GM12878 (cell line): ENCODE measurements around the gene P2RX1. TPM values are rescaled to one million over a fixed set of nuclear protein-coding genes. Genes with fewer than 3 reads are reported as not detected.

ENCODE experiments used
- ATAC-seq: fragments of 200-7000 bp; cut with Tn5 transposase; 3 replicates; pipeline ENCODE4 v1.9.1; 2020; ENCODE audit warnings: mild to moderate bottlenecking, moderate library complexity
- BruUV-seq: library from RNA; stranded (reverse); fragments of 400-500 nt; replicated peaks from 2 replicates; lab custom pipeline; 2021; lab: Mats Ljungman, UMichigan
- CTCF ChIA-PET: fragments of 300-600 bp; sonication (Branson Sonifier 250); formaldehyde crosslinking; extraction: SDS; loops from one replicate; lab custom pipeline; 2021; ENCODE audit warnings: inconsistent platforms; lab: Yijun Ruan, JAX
- POLR2A ChIA-PET: fragments of 350-600 bp; formaldehyde crosslinking; extraction: SDS; loops from one replicate; lab custom pipeline; 2021; ENCODE audit warnings: inconsistent platforms; lab: Charles Lee
- RAD21 ChIA-PET: fragments of 300-600 bp; sonication (Branson Sonifier 250); formaldehyde crosslinking; loops from one replicate; lab custom pipeline; 2023; ENCODE audit warnings: antibody characterized with exemption; ENCODE audit not compliant: unreplicated experiment; lab: Charles Lee
- SMC1A ChIA-PET: fragments of 300-600 bp; sonication (Branson Sonifier 250); formaldehyde crosslinking; loops from one replicate; lab custom pipeline; 2023; ENCODE audit not compliant: unreplicated experiment, uncharacterized antibody; lab: Charles Lee
- DNase-seq: peaks from one replicate; pipeline ENCODE4 v3.0.0-alpha.2; 2011; ENCODE audit warnings: low read depth, low spot score
- FAIRE-seq: peaks from 3 replicates; lab custom pipeline; 2011; peaks lifted over from hg19 to GRCh38; lab: Jason Lieb, UNC
- H2AFZ ChIP-seq: 2 replicates; pipeline ENCODE4 v1.6.0; 2011; ENCODE audit warnings: low read depth, low read length, control low read depth; ENCODE audit not compliant: control insufficient read depth
- H3K27ac ChIP-seq: 2 replicates; pipeline ENCODE4 v1.5.1; 2011; ENCODE audit warnings: control low read depth; ENCODE audit not compliant: control insufficient read depth, insufficient read depth
- H3K27me3 ChIP-seq, 2 experiments: replicated peaks in 1 of 2; 2 replicates each; pipeline versions ENCODE4 v1.6.0 to v1.6.1; 2011; ENCODE audit warnings: low read length in 1 of 2; ENCODE audit not compliant: control insufficient read depth in 2 of 2, insufficient read depth in 2 of 2
- H3K36me3 ChIP-seq, 2 experiments: 2 replicates each; pipeline ENCODE4 v1.5.1; 2011; ENCODE audit warnings: low read length in 1 of 2; ENCODE audit not compliant: control insufficient read depth in 2 of 2, insufficient read depth in 2 of 2
- H3K4me1 ChIP-seq: 2 replicates; pipeline ENCODE4 v1.6.1; 2011; ENCODE audit warnings: mild to moderate bottlenecking, low read length, moderate library complexity, mixed read lengths; ENCODE audit not compliant: control insufficient read depth, insufficient read depth
- H3K4me2 ChIP-seq: 2 replicates; pipeline ENCODE4 v1.6.0; 2011; ENCODE audit warnings: control low read depth; ENCODE audit not compliant: control insufficient read depth, insufficient read depth
- H3K4me3 ChIP-seq: fragments of 200-600 bp; sonication (generic); 2 replicates; pipeline ENCODE4 v1.5.1; 2016
- H3K79me2 ChIP-seq: 2 replicates; pipeline ENCODE4 v1.6.0; 2011; ENCODE audit warnings: low read length; ENCODE audit not compliant: control insufficient read depth, insufficient read depth
- H3K9ac ChIP-seq: 2 replicates; pipeline ENCODE4 v1.8.0; 2011; ENCODE audit warnings: low read length, control low read depth, mixed read lengths; ENCODE audit not compliant: control insufficient read depth, insufficient read depth
- H3K9me3 ChIP-seq: replicated peaks from 3 replicates; pipeline ENCODE4 v1.5.1; 2011; ENCODE audit warnings: mild to moderate bottlenecking, low read length; ENCODE audit not compliant: control insufficient read depth, insufficient read depth
- H4K20me1 ChIP-seq: 2 replicates; pipeline ENCODE4 v1.6.0; 2011; ENCODE audit not compliant: control insufficient read depth, insufficient read depth
- EZH2 ChIP-seq: IDR thresholded peaks from 2 replicates; pipeline ENCODE4 v1.6.1; 2012; ENCODE audit warnings: low read depth, mild to moderate bottlenecking, control low read depth, inconsistent platforms, low read length, borderline replicate concordance; ENCODE audit not compliant: control insufficient read depth
- NR2C2 ChIP-seq: IDR thresholded peaks from 2 replicates; pipeline ENCODE4 v1.6.1; 2011; ENCODE audit warnings: borderline replicate concordance, low read depth; ENCODE audit not compliant: control insufficient read depth, insufficient read length
- PML ChIP-seq: IDR thresholded peaks from 2 replicates; pipeline ENCODE4 v1.6.1; 2012; ENCODE audit warnings: low read length, inconsistent platforms
- POLR2A ChIP-seq: IDR thresholded peaks from 2 replicates; pipeline ENCODE4 v1.6.1; 2011; ENCODE audit warnings: low read depth, mild to moderate bottlenecking, low read length
- RAD51 ChIP-seq: fragments of 450-650 bp; IDR thresholded peaks from 2 replicates; pipeline ENCODE4 v1.6.1; 2016; ENCODE audit warnings: moderate library complexity, mild to moderate bottlenecking, inconsistent platforms
- RUNX3 ChIP-seq: IDR thresholded peaks from 2 replicates; pipeline ENCODE4 v1.6.1; 2012; ENCODE audit warnings: low read length, inconsistent platforms
- SPI1 ChIP-seq: IDR thresholded peaks from 2 replicates; pipeline ENCODE4 v1.6.1; 2011; ENCODE audit warnings: low read depth, mild to moderate bottlenecking, low read length, moderate library complexity, borderline replicate concordance; ENCODE audit not compliant: insufficient read depth
- STAT1 ChIP-seq: fragments of 450-650 bp; conservative IDR thresholded peaks from 2 replicates; pipeline ENCODE4 v1.6.1; 2014; ENCODE audit warnings: antibody characterized with exemption, mild to moderate bottlenecking
- WGBS: methylation state at CpG from one replicate; pipeline ENCODE4 v1.1.6; 2016; ENCODE audit warnings: low lambda C conversion rate; ENCODE audit not compliant: insufficient replicate concordance, insufficient coverage; ENCODE audit errors: missing lambda C conversion rate; 5-methylcytosine and 5-hydroxymethylcytosine counted together
- in situ Hi-C: fragments of 300-500 bp; cut with MboI; formaldehyde crosslinking; loops from 9 replicates; pipeline ENCODE4 v1.14.3; 2018; ENCODE audit warnings: mixed read lengths
- intact Hi-C: fragments of 100-400 bp; cut with micrococcal nuclease; formaldehyde crosslinking; loops from one replicate; pipeline ENCODE4 v1.14.2; 2022; ENCODE audit not compliant: unreplicated experiment
- polyA plus RNA-seq, 11 experiments: library from polyadenylated mRNA; depleted of rRNA in 4 of 11; unstranded in 6 of 11; stranded (reverse) in 5 of 11; fragments of >200 nt; fragmentation: Nextera tagmentation in 4 of 11; fragmentation: Illumina TruSeq in 1 of 11; extraction: Ambion mirVana in 4 of 11; extraction: Trizol in 1 of 11; gene quantifications; 1 replicate in 1 of 11; 2 replicates in 10 of 11; pipeline versions ENCODE4 v1.2.1 to v1.2.3, GENCODE V29; 2011 to 2016; ENCODE audit warnings: inconsistent platforms in 2 of 11, missing spikeins in 2 of 11, low read depth in 1 of 11
- total RNA-seq, 4 experiments: library from RNA; depleted of rRNA in 3 of 4; stranded (reverse); fragments of >200 nt in 3 of 4; fragmentation: Illumina TruSeq in 1 of 4; extraction: Trizol in 1 of 4; gene quantifications; 2 replicates each; pipeline versions ENCODE4 v1.2.1 to v1.2.3, GENCODE V29; 2013 to 2021
- TF ChIP-seq, protein P1 (sequence below): IDR thresholded peaks from 2 replicates; pipeline ENCODE4 v1.6.1; 2011; ENCODE audit warnings: low read depth, low read length, improper control_type of control experiment, borderline replicate concordance

Gene P2RX1
- total and polyA plus RNA-seq, 10 of the 15 experiments (the other 5 are each of a cell fraction or from before 2014, with no cell fraction given): 0.12 to 6.2 (median 3.4) TPM

DNA sequence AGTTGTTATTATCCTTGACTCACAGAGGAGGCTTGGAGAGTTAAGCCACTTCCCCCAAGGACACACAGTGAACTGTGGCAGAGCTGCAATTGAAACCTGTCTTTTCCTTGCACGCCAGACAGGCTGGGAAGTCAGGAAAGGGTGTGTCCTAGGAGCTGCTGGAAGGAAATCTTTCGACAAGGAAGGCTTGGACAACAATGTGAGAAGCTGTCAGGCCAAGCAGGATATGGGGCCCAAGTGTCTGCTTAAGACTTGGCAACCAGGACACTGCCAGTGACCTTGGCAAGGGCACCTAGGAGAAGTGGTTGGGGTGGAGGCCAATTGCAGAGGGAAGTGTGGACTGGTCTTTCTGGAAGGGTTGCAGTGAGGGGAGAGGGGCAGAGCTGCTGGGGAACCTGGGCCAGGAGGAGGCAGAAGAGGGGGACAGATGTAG is 21.3 kb downstream of the P2RX1 start:
- H3K79me2 ChIP-seq: no peaks in the 10 kb centered on the region
- no peaks in the 10 kb centered on the region for H4K20me1 ChIP-seq
- RAD21 ChIA-PET: no interaction called here
- no peaks in the 10 kb centered on the region for H3K9me3 ChIP-seq
- SMC1A ChIA-PET: interaction anchor here (0.9 to 1.6 kb wide), 2 partner anchors 10 to 18 kb away, joined by 3 to 4 read pairs; no protein-coding TSS in a partner anchor
- no peak overlapping the region for H2AFZ ChIP-seq
- H3K27ac ChIP-seq: no peak overlapping the region
- peaks cover 3% of the 10 kb centered on the region for H3K4me1 ChIP-seq
- H3K9ac ChIP-seq: no peak overlapping the region
- FAIRE-seq (no peak), ATAC-seq (no peak), DNase-seq (no peak)
- WGBS: 13% methylated on average over 2 of the region's 2 CpGs
- intact Hi-C loops (no loop called here), in situ Hi-C loops (no loop called here)
- TF ChIP-seq EZH2: no peak
- TF ChIP-seq NR2C2: no peak
- no peak for TF ChIP-seq POLR2A
- no peak for TF ChIP-seq STAT1
- no peak for TF ChIP-seq SPI1
- no peak for TF ChIP-seq RUNX3
- TF ChIP-seq, protein P1, sequence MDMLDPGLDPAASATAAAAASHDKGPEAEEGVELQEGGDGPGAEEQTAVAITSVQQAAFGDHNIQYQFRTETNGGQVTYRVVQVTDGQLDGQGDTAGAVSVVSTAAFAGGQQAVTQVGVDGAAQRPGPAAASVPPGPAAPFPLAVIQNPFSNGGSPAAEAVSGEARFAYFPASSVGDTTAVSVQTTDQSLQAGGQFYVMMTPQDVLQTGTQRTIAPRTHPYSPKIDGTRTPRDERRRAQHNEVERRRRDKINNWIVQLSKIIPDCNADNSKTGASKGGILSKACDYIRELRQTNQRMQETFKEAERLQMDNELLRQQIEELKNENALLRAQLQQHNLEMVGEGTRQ: no peak
- TF ChIP-seq PML: no peak
- TF ChIP-seq RAD51: no peak
- no peak overlapping the region for H3K4me3 ChIP-seq
- H3K4me2 ChIP-seq: no peak overlapping the region
- no peaks in the 10 kb centered on the region for H3K36me3 ChIP-seq
- CTCF ChIA-PET: interaction anchor here (1.0 to 2.0 kb wide), 5 partner anchors 10 to 181 kb away, joined by 3 to 15 read pairs (median 6); partner anchors contain the start of gene NCBP3
- H3K27me3 ChIP-seq: peaks cover 0 to 2% of the 10 kb centered on the region in 2 experiments; a peak in 1 of 4 replicates
- POLR2A ChIA-PET: interaction anchor here (0.5 kb wide), 1 partner anchor 10 kb away, joined by 9 read pairs; no protein-coding TSS in a partner anchor
- no TSS peak for BruUV-seq
